H4 (cell line): ENCODE data around the gene FAXC. TPM values are rescaled to one million over a fixed set of nuclear protein-coding genes. Genes with fewer than 3 reads are reported as not detected.
"Not testable (repeated sequence)": the region's sequence is repeated elsewhere in the genome, so short reads cannot be mapped to it uniquely, and the experiment has no call there.

Source experiments
- DNase-seq: peaks from one replicate; pipeline ENCODE4 v3.0.0-alpha.2; 2015; ENCODE audit warnings: low spot score
- total RNA-seq: library from RNA; depleted of rRNA; stranded (reverse); fragments of >200 nt; shearing (Covaris generic); gene quantifications from 2 replicates; pipeline ENCODE4 v1.2.3, GENCODE V29; 2014

FAXC gene
- total RNA-seq, 1 experiment from 2014 or later, result 6.0 TPM

DNA sequence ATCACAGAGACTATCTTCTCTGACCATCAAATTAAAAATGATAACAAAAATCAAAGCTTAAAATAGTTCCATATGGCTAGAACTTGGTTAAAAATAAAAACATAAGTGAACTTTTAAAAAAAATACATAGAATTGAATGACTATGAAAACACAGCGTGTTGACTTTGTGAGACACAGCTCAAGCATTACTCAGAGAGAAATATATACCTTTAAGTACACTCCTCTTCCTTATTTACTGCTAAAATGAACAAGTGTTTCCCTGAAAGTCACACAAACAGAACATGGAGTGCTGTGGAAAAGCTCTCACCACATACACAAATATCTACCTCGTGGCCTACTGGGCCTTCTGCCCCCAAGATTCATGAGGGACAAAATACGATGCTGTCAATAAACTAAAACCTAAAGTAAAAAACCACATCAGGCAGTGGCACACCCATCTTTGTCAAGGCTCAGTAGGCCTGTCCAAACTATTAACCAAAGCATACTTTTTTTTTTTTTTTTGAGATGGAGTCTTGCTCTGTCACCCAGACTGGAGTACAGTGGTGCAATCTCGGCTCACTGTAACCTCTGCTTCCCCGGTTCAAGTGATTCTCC lies 7.5 kb downstream of the FAXC start:
- DNase-seq, result no peak

- no peak for DNase-seq
Observed at GRCh38 chr6:99338188-99338587, 11.3 kb downstream of the FAXC start.

GRCh38 chr6:99335298-99335697 lies 14.2 kb downstream of the FAXC start:
- not testable (repeated sequence) for DNase-seq

DNA sequence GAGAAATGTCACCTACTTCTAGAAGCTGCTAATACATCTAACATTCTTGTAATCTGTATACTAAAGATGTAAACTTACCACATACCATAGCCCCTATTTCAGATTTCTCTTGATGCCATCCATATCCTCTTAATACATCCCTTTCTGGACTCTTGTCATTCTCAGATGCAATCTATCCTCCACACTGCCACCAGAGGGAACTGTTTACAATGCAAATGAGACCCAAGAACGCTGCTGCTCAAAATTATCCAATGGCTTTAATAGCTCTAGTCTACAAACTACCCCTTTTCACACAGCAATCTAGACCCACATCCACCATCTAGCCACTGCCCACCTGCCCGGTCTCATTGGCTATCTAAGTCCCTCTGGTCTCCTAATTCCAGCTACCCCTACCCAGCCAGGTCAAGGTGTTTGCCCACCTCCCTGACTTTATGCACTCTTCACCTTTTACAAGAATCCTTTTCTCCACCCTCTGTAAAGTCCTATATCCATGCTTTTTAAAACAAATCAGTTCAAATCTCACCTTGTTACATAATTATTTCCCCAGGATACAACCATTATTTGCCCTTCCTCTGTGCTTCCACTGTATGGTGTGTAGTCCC lies 14.8 kb downstream of the FAXC start:
- peak; percentile 37 for DNase-seq

- no peak for DNase-seq
Observed at GRCh38 chr6:99333068-99333467, 16.4 kb downstream of the FAXC start.

DNA sequence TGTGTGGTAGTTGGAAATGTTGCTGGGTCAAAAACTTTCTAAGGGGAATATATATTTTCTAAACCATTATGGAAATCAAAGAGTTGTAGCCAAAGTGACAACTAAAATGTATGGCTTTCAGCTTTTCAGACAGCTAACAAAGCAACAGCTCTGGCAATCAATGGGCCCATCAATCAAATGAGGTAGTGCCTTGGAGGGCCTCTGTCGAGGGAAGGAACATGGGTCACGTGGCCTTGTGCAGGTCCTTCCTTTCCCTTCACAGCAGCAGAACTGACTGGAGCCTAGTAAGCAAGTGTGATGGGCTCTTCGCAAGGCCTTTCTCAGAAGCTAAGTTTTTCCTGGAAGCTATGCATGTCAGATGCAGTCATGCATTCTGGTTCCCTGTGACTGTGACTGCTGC lies 17.9 kb downstream of the FAXC start:
- DNase-seq, result no peak

DNA sequence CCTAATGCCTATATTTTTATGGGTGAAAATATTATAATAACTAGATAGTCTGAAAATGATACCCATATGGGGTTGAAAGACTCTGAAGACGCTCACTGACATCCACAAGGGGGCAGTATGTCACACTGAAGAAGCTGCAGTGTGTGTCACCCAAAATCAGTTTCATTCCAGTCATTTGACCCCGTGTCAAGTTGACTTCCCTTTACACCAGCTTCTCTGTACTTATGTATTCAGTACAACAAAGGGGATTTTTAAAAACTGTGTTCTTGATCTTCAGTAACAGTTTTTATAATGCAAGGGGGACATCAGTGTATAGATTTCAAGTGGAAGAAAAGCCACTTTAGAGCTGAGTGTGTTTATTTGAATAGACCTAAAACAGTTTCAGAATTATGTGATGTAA lies 19.3 kb downstream of the FAXC start:
- peak; percentile 37 for DNase-seq

- DNase-seq, result no peak
Observed at GRCh38 chr6:99324996-99325395, 24.5 kb downstream of the FAXC start.

- no peak for DNase-seq
Observed at GRCh38 chr6:99318566-99318965, 30.9 kb downstream of the FAXC start.

DNA sequence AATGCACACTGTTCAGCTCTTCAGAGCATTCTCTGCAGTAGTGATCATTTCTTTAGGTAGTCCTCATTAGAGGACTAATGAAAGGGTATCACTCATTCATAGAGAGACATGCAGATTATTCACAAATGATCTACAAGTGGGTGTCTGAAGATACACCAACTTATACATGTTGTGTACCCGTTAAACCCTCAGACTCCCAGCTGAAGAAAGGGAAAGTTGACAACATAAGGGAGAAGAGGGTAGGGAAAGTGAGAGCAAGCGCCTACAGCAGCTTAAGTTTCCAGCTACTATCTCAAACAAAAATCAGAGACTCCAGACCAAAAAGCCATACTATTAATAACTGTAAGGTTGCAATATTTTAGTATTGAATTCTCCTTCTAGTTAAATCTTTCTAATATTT lies 37.1 kb downstream of the FAXC start:
- DNase-seq, result no peak

- no peak for DNase-seq
Observed at GRCh38 chr6:99310553-99310952, 38.9 kb downstream of the FAXC start.

- no peak for DNase-seq
Observed at GRCh38 chr6:99309557-99309956, 39.9 kb downstream of the FAXC start.

DNA sequence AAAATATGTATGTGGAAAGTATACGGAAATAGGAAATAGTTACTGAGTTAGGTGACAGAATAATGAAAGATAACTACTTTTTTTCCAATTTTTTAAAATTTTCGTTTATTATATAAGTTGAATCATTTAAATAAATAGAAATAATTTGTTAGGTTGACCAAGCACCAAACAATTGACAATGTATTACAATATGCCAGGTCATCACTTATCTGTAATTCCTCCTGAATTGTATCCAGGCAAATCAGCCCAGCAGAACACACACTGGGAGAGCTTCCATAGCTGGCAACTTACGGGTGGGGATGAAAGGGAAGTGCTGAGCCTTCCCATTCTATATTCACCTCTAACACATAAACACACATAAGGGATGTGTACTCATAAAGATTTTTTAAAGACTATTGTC lies 40.7 kb downstream of the FAXC start:
- no peak for DNase-seq

DNA sequence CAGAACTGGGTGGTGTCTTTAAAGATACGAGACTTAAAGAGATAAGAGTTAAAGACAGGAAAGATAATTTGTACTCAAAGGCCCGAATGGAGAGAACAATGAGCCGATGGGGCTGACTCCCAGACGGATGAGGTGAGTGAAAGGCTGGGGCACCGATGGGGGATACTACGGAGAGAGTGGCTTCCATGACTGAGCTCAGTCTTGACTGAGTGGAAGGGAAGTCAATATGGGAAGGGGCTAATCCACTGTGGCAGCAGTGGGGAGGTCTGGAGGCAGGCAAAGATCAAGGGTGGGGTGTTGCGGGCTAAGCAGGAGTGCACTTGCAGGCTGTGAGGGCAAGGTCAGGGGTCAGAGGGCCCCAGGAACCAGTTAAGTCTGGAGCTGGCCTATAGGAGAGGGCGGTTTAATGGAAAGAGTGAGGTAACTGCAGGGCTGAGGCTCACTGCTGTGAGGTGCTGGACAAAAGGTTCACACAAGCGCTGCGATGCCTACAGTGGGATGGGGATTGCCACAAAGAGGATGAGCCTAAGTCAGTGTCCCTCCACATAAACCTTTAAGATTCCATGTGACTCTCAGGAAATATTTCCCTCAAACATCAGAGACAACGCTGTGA lies 42.1 kb downstream of the FAXC start:
- no peak for DNase-seq

- DNase-seq, result no peak
Observed at GRCh38 chr6:99306341-99306740, 43.1 kb downstream of the FAXC start.

DNA sequence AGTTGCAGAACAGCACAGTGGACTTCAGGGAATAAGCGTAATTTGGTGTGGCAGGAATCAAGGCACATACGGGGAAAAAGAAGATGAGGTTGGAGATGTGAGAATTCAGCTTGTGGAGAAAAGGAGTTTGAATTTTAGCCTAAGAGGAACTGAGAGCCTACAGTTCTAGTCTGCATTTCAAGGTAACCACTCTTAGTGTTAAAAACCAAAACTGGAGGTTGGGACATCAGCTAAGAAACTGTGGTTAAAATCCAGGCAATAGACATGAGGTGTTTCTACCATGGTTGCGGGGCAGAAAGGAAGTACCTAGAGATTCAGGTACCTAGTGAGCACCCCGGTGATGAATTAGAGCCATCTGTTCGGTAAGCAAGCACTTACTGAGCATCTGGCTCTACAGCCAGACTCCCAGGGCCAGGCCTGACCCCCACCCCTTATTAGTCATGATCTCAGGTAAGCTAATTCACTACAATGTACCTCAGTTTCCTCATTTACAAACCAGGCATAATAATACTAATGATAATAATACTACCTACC lies 44.4 kb downstream of the FAXC start:
- no peak for DNase-seq

- no peak for DNase-seq
Observed at GRCh38 chr6:99297415-99297814, 52.1 kb downstream of the FAXC start.

GRCh38 chr6:99297006-99297405 lies 52.5 kb downstream of the FAXC start:
- DNase-seq, result no peak

- DNase-seq, result no peak
Observed at GRCh38 chr6:99296261-99296660, 53.2 kb downstream of the FAXC start.

GRCh38 chr6:99295276-99295675 lies 54.2 kb downstream of the FAXC start:
- no peak for DNase-seq

DNA sequence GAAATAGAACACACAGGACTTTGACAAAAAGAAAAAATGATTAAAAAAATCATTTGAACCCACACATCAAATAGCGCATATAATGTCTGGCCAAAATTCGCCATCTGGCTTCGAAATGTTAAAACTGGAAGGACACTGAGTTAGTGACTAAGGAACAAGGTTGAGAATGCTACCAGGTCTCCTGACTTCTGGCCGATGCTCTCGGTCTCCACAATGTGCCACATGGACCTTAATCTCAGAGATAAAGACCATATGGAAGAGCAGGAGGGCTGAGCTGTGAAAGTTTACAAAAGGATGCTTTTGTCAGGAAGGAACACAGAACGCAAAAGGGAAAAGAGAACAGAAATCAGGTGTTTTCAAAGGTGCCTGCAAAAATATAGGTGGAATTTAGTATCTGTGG lies 54.7 kb downstream of the FAXC start:
- DNase-seq, result no peak

DNA sequence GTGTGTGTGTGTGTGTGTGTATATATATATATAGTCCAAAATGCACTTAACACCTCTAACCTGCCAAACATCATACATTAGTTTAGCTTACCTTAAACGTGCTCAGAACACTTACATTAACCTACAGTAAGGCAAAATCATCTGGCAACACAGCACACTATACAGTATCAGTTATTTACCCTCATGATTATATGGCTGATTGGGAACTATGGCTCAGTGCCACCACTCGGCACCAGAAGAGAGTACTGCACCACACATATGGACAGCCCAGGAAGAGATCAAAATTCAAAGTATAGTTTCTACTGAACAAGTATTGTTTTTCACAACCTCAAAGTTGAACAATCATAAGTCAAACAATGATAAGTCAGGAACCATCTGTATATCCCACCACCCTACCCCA lies 59.8 kb downstream of the FAXC start:
- no peak for DNase-seq

- no peak for DNase-seq
Observed at GRCh38 chr6:99288668-99289067, 60.8 kb downstream of the FAXC start.
